ENCODE measurements around the gene PTPRD.

DNA sequence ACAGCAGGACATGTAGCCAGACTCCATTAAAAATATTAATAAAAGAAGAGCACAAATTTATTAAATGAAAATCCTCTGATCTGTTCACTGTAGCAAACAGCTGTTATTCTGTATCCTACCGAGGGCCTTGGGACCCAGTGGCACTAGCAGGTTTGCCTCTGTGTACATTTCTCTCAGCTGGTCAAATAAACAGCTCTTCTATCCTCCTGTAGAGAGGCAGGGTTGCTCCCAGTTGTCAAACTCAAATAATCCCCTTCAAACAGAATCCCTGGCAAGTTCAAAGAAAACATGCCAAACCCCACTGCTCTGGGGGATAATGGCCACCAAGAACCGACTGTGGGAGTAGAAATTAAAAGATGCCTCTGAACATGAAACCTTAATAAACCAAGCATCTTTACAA, 1551.2 kb downstream of the PTPRD start:
- TF ChIP-seq, protein P1, sequence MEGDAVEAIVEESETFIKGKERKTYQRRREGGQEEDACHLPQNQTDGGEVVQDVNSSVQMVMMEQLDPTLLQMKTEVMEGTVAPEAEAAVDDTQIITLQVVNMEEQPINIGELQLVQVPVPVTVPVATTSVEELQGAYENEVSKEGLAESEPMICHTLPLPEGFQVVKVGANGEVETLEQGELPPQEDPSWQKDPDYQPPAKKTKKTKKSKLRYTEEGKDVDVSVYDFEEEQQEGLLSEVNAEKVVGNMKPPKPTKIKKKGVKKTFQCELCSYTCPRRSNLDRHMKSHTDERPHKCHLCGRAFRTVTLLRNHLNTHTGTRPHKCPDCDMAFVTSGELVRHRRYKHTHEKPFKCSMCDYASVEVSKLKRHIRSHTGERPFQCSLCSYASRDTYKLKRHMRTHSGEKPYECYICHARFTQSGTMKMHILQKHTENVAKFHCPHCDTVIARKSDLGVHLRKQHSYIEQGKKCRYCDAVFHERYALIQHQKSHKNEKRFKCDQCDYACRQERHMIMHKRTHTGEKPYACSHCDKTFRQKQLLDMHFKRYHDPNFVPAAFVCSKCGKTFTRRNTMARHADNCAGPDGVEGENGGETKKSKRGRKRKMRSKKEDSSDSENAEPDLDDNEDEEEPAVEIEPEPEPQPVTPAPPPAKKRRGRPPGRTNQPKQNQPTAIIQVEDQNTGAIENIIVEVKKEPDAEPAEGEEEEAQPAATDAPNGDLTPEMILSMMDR (IDR thresholded peaks at IDR 0.05), result no peak
- TF ChIP-seq POLR2A (IDR thresholded peaks at IDR 0.05), result no peak

All from Peyer's patch (tissue), 4 donors.